ENCODE results near the gene ARHGAP25.
A peak's percentile ranks its signal among the peaks of the same experiment; 100 is the strongest.

Gene ARHGAP25, protein sequence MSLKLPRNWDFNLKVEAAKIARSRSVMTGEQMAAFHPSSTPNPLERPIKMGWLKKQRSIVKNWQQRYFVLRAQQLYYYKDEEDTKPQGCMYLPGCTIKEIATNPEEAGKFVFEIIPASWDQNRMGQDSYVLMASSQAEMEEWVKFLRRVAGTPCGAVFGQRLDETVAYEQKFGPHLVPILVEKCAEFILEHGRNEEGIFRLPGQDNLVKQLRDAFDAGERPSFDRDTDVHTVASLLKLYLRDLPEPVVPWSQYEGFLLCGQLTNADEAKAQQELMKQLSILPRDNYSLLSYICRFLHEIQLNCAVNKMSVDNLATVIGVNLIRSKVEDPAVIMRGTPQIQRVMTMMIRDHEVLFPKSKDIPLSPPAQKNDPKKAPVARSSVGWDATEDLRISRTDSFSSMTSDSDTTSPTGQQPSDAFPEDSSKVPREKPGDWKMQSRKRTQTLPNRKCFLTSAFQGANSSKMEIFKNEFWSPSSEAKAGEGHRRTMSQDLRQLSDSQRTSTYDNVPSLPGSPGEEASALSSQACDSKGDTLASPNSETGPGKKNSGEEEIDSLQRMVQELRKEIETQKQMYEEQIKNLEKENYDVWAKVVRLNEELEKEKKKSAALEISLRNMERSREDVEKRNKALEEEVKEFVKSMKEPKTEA

GRCh38 chr2:68734688-68735525 is at the start of gene ARHGAP25:
Gene ARHGAP25 (plus strand): TSS chr2:68734811. CDS start chr2:68735200, 389 bp downstream.
- no peak for DNase-seq

DNA sequence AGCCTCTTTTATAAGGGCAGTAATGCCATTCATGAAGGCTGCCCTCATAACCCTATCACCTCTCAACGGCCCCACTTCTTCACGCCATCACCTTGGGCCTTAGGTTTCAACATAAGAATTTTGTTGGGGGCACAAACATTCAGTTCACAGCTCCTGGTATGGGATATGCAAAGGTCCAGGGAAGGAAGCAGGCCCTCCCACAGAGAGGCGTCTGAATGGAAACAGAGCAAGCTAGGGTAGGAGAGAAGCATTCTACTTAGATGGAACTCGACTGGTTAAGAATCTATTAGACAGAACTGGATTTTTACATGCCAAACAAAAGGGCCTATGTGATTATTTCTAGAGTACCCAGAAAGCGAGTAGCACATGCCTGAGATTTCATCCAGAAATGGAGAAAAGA is 48.4 kb upstream of the ARHGAP25 start:
- DNase-seq = no peak

- no peak for DNase-seq
These were observed 47.6 kb upstream of the ARHGAP25 start for GRCh38 chr2:68687018-68687417.

- no peak for DNase-seq
These were observed 44.8 kb upstream of the ARHGAP25 start for GRCh38 chr2:68689553-68690537.

DNA sequence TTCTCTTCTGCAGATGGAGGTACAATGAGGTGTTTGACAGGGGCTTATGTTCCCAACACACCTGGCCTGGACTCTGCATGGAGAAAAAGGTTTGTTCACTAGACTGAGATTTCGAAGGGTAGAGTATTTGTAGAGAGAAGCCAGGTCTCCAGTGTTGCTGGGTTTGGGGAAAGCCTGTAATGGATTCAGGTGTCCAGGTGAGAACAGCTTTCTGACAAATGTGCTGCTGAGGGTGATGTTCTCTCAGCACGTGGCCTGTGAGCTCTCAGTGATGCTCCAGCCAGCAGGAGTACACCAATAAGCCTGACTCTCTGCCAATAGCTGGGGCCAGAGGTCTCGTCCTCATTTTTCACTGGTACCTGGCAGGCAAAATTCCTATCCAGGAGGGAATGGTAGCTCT is 43.8 kb upstream of the ARHGAP25 start:
- DNase-seq = no peak

- no peak for DNase-seq
These were observed 42.1 kb upstream of the ARHGAP25 start for GRCh38 chr2:68692511-68692910.

DNA sequence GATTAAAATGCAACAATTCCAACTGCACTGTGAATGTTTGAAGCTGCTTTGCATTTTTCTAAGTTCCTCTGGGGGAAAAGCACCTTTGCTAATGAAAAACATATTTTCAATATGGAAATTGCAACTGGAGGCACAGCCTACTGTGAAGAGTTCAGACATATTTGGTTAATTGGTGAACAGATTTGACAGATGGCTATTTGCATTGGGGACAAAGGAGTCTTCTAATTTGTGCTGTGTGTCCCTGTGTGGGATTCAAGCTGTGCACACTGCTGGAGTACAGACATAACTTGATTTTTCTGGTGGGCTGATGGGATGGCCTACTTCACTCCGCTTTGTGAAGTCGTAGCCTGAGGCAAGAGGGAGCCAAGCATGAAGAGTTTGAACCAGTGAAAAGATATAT is 40.7 kb upstream of the ARHGAP25 start:
- DNase-seq = peak; percentile 39

- DNase-seq = no peak
These were observed 38.6 kb upstream of the ARHGAP25 start for GRCh38 chr2:68695971-68696370.

DNA sequence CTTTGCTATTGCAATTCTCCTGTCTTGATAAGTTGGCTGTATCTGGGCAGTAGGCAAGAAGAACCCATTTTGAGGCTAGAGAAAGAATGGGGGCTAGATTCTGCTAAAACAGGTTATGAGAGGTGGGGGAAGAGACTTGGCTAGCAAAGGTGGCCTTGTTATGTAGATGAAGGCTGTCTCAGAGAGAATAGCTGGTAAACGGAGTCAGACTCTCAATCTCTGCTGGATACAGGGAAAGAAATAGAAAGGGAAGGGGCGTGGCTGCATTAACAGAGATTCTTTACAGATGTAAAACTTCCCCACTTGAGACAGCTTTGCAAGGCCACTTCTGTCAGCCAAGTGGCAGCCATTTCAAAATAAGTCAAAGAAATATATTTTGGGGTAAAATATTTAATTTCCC is 38.1 kb upstream of the ARHGAP25 start:
- no peak for DNase-seq

GRCh38 chr2:68698567-68699377 is 35.8 kb upstream of the ARHGAP25 start:
- DNase-seq = peak; percentile 84

- DNase-seq = no peak
These were observed 34.1 kb upstream of the ARHGAP25 start for GRCh38 chr2:68700560-68700959.

GRCh38 chr2:68706637-68707036 is 28.0 kb upstream of the ARHGAP25 start:
- DNase-seq = no peak

DNA sequence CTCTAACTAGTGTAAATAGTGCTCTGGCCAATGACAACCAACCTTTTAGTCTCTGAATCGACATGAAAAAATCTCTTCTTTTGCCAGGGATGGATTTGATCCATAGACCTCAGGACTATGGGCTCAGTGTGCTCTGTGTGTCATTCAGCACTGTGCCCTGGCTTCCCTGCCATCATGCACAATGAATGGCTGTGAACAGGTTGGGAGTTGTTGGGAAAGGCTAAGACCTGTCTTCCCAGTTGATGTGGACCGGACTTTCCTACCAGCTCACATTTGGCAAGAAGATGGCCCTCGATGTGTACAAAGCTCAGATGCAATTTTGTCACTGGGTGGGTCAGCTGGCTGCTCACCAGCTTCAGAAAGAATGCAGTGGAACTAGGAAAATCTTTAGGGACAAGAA is 26.0 kb upstream of the ARHGAP25 start:
- DNase-seq = no peak

DNA sequence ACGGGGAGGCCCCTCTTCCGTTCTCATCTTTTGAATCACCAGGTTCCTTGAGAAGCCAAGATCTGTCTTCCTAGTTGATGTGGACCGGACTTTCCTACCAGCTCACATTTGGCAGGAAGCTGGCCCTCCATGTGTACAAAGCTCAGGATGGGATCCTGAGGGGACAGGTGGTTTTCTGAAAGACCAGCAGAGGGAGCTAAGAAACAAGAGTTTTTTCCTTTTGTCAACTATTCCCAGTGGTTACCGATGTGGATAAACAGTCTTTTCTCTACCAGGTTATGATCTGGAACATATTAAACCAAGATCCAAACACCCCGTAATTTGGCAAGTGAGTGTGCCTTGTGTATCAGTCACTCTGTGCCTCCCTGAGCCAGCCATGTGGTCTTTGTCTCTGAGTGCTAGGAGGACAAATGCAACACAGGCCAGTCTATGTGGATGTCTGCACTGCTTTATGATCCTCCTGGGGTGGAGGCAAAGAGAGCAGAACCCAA is 25.1 kb upstream of the ARHGAP25 start:
- peak; percentile 28 for DNase-seq

DNA sequence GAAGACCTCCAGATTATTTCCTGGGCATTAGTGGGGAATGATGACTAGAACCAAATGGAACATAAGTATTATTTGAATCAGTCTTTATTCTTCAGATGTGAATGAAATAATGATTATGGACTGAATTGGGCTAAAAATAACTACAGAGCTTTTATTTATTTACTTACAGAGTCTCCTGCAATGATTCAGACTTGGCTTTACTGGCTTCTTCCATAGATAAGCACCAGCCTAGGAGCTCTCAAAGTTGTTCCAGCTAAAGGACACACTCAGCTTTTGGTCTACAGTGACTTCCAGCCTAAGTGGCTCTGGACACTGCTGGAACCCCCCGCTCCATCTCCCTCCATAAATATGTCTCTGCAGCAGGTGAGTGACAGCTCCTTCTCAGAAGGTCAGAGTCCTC is 24.3 kb upstream of the ARHGAP25 start:
- DNase-seq = no peak

DNA sequence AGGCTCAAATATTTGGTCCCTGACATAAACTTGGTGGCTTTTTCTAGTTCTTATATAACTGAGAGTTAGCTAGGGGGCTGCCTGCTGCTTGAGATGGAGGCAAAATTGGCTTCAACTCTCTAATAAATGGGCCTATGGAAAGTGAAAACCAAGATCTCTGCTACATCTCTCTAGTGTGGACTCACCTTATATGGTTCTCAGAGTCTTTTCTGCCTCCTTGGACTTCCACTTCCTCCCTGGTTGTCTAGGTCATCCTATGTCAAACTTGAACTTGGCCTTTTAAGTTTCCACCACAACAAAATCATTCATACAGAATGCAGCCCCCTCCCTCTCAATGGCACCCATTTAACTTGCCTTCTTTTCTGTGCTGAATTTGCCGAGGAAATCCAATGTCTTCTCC is 23.9 kb upstream of the ARHGAP25 start:
- no peak for DNase-seq

DNA sequence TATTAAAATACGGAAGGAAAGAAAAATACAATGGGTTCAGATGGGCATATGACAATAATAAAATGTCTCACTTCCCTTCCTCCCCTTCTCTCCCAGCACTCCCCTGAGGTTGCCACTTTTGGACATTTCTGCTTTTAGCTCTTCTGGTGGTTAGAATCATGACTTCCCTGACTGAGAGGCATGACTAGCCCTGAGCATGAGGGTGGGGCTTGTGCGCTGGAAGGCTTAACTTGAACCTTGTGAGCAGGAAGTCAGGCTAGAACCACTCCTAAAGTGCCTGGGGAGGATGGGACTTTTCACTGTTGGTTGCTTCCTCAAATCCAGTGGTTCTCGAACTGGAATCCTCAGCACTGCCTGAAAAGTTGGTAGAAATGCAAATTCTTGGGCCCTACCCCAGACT is 19.7 kb upstream of the ARHGAP25 start:
- no peak for DNase-seq

GRCh38 chr2:68715353-68716041 is 19.1 kb upstream of the ARHGAP25 start:
- peak; percentile 53 for DNase-seq

DNA sequence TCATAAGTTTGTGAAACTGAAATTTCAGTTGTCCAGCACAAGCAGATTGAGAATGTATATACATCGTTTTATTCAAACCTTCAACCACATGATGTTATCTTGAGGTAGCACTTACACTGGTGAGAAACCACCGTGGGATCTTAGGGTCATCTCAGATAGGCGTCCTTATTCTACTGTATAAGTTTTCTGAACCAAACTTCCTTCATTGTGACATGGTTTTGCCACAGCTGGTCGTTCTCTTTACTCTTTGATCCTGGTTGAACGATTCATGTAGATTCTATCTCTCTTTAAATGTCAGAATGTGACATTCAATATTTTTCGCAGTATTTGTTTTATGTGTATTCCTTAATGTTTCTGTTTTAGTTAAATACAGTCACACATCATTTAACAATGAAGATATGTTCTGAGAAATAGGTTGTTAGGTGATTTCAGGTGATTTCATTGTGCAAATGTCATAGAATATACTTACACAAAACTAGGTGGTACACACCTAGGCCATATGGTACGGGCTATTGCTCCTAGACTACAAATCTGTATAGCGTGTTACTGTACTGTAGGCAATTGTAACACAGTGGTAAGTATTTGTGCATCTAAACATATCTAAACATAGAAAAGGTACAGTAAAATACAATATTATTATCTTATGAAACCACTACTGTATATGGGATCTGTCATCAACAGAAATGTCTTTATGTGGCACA is 17.9 kb upstream of the ARHGAP25 start:
- no peak for DNase-seq

DNA sequence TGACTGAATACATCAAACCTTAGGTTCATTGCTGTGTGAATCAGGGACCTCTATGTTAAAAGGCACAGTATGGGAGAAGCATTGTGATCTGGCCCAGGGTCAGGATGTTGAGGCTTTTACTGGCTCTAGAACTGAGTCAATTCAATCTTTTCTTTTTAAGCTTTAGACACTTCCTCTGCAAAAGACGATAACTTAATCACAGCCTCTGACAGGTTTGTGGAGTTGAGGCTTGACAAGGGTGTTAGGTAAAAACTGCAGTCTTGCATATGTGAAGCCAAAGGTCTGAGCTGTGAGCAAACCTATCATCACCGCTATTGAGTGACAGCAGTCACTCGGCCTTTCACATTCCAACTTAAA is 17.3 kb upstream of the ARHGAP25 start:
- DNase-seq = no peak

All from NCI-H345 (cell line).